ENCODE results near the gene TBC1D10A. TPM values are rescaled to one million over a fixed set of nuclear protein-coding genes. Genes with fewer than 3 reads are reported as not detected.

Gene TBC1D10A
- total RNA-seq, 1 experiment from 2014 or later = 24.3 TPM

GRCh38 chr22:30337461-30337778 lies 10.7 kb upstream of the TBC1D10A start:
- no peak overlapping the region for H3K4me2 ChIP-seq
- no peak overlapping the region for H3K4me3 ChIP-seq
- no peak for DNase-seq
- H3K27ac ChIP-seq = no peak overlapping the region
- peaks cover 51% of the 10 kb centered on the region for H3K36me3 ChIP-seq (ENCODE audit: low read depth)
- ChIA-PET POLR2A (ENCODE audit: unreplicated experiment) (no interaction called here), CTCF (no interaction called here)
- H3K9me2 ChIP-seq (ENCODE audit: insufficient read depth) = no peaks in the 10 kb centered on the region
- no TSS peak for BruUV-seq (replicated peaks)
- H4K20me1 ChIP-seq (ENCODE audit: insufficient read depth) = no peaks in the 10 kb centered on the region
- H3K9me3 ChIP-seq (ENCODE audit: insufficient read depth, low read depth) = no peaks in the 10 kb centered on the region
- H3K27me3 ChIP-seq (ENCODE audit: insufficient read depth, low read depth) = no peaks in the 10 kb centered on the region
- no peak for TF ChIP-seq CTCF (conservative IDR thresholded peaks at IDR 0.05)
- no peak for TF ChIP-seq EZH2 (IDR thresholded peaks at IDR 0.05; ENCODE audit: low read depth)
- intact Hi-C loops (cut with micrococcal nuclease; ENCODE audit: unreplicated experiment) = no loop called here
- H3K4me1 ChIP-seq (replicated peaks; ENCODE audit: insufficient read depth) = no peaks in the 10 kb centered on the region
- H3F3A ChIP-seq (ENCODE audit: insufficient read depth, low read depth) = peaks cover 15% of the 10 kb centered on the region; the same call in 1 of the 2 replicates
- H3K79me2 ChIP-seq (ENCODE audit: low read depth) = no peaks in the 10 kb centered on the region
- no peak overlapping the region for H2AFZ ChIP-seq

- ChIA-PET POLR2A (ENCODE audit: unreplicated experiment) (interaction anchor here (0.6 kb wide), 1 partner anchor 153 kb away, joined by 4 read pairs; no protein-coding TSS in a partner anchor), CTCF (no interaction called here)
- Histone ChIP-seq H3K4me1 (replicated peaks; ENCODE audit: insufficient read depth) (no peaks in the 10 kb centered on the region), H3K9me3 (ENCODE audit: insufficient read depth, low read depth) (no peaks in the 10 kb centered on the region), H3K9me2 (ENCODE audit: insufficient read depth) (no peaks in the 10 kb centered on the region), H4K20me1 (ENCODE audit: insufficient read depth) (no peaks in the 10 kb centered on the region), H3K79me2 (ENCODE audit: low read depth) (no peaks in the 10 kb centered on the region), H3K4me2 (no peak overlapping the region), H3K27me3 (ENCODE audit: insufficient read depth, low read depth) (no peaks in the 10 kb centered on the region), H3K4me3 (no peak overlapping the region), H3K36me3 (ENCODE audit: low read depth) (peaks cover 48% of the 10 kb centered on the region), H3F3A (ENCODE audit: insufficient read depth, low read depth) (peaks cover 16% of the 10 kb centered on the region; the same call in 1 of the 2 replicates), H3K27ac (no peak overlapping the region), H2AFZ (no peak overlapping the region)
- DNase-seq = no peak
- intact Hi-C loops (cut with micrococcal nuclease; ENCODE audit: unreplicated experiment) = no loop called here
- BruUV-seq (replicated peaks) = no TSS peak
- no peak for TF ChIP-seq CTCF (conservative IDR thresholded peaks at IDR 0.05)
- TF ChIP-seq EZH2 (IDR thresholded peaks at IDR 0.05; ENCODE audit: low read depth) = no peak
Measured at GRCh38 chr22:30336752-30337460, 10.2 kb upstream of the TBC1D10A start.

GRCh38 chr22:30335236-30335635 lies 8.5 kb upstream of the TBC1D10A start:
- H3K79me2 ChIP-seq (ENCODE audit: low read depth) = no peaks in the 10 kb centered on the region
- TF ChIP-seq CTCF (conservative IDR thresholded peaks at IDR 0.05) (no peak), EZH2 (IDR thresholded peaks at IDR 0.05; ENCODE audit: low read depth) (no peak)
- no peaks in the 10 kb centered on the region for H4K20me1 ChIP-seq (ENCODE audit: insufficient read depth)
- no peak overlapping the region for H3K4me3 ChIP-seq
- H3K9me3 ChIP-seq (ENCODE audit: insufficient read depth, low read depth) = no peaks in the 10 kb centered on the region
- no TSS peak for BruUV-seq (replicated peaks)
- H3K4me2 ChIP-seq = no peak overlapping the region
- CTCF ChIA-PET = no interaction called here
- no peak overlapping the region for H2AFZ ChIP-seq
- no peak overlapping the region for H3K27ac ChIP-seq
- H3K9me2 ChIP-seq (ENCODE audit: insufficient read depth) = no peaks in the 10 kb centered on the region
- peaks cover 32% of the 10 kb centered on the region for H3F3A ChIP-seq (ENCODE audit: insufficient read depth, low read depth)
- intact Hi-C loops (cut with micrococcal nuclease; ENCODE audit: unreplicated experiment) = no loop called here
- peaks cover 37% of the 10 kb centered on the region for H3K36me3 ChIP-seq (ENCODE audit: low read depth)
- no peaks in the 10 kb centered on the region for H3K27me3 ChIP-seq (ENCODE audit: insufficient read depth, low read depth)
- H3K4me1 ChIP-seq (replicated peaks; ENCODE audit: insufficient read depth) = no peaks in the 10 kb centered on the region
- POLR2A ChIA-PET (ENCODE audit: unreplicated experiment) = no interaction called here
- no peak for DNase-seq

Measured in PC-9 (cell line).